PFSK-1 (cell line): ENCODE results near the gene FGD6.

Experiments
- FOXP2 ChIP-seq: optimal IDR thresholded peaks from 2 replicates; pipeline ENCODE3; 2011; ENCODE audit warnings: borderline replicate concordance, control low read depth, inconsistent platforms; ENCODE audit not compliant: insufficient read depth; ENCODE audit errors: extremely low read length, extremely low read depth
- POLR2AphosphoS5 ChIP-seq: IDR thresholded peaks from 2 replicates; pipeline ENCODE4 v1.6.1; 2012; ENCODE audit warnings: low read depth, mild to moderate bottlenecking, control low read depth, low read length, moderate library complexity
- SIN3A ChIP-seq: IDR thresholded peaks from 2 replicates; pipeline ENCODE4 v1.6.1; 2012; ENCODE audit warnings: mild to moderate bottlenecking, low read length, moderate library complexity, borderline replicate concordance; ENCODE audit not compliant: insufficient read depth
- TAF1 ChIP-seq: IDR thresholded peaks from 2 replicates; pipeline ENCODE4 v1.6.1; 2012; ENCODE audit warnings: low read length, control low read depth, borderline replicate concordance; ENCODE audit not compliant: insufficient read depth
- TF ChIP-seq, protein P1 (sequence below), 2 experiments: IDR thresholded peaks; 2 replicates each; pipeline versions ENCODE4 v1.6.1 to v1.8.0; 2011 to 2012; ENCODE audit warnings: low read depth in 2 of 2, low read length in 2 of 2, control low read depth in 1 of 2, inconsistent platforms in 1 of 2, mild to moderate bottlenecking in 1 of 2, moderate library complexity in 1 of 2; ENCODE audit not compliant: insufficient read depth in 1 of 2

Gene FGD6

DNA sequence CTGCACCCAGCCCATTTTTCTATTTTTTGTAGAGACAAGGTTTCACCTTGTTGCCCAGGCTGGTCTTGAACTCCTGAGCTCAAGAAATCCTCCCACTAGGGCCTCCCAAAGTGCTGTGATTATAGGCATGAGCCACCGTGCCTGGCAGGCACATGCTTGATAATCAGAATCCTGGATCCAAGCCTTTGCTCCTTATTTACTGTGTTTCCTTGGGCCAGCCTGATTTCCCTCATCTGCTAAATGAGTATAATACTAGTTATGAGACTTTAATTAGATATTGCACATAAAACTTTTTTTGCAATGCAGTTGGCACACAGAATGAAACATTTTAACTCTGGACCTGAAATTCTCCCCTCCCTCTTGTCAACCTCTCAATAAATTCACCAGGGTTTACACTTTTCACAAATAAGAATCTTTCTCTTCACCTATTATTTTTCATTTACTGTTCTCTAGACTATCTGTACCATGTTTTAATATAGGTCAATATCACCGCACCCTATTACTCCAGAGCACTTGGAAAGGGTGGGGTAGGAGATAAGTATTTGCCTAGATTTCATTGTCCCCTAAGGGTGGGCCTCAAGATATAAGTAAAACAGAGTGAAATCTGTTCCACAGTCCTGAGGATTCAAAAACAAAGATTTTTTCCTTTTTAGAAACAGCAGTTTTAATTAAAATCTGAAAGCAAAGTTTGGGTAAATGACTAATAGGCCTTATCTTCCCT lies 74.7 kb downstream of the FGD6 start:
- TF ChIP-seq SIN3A (no peak), FOXP2 (no peak), TAF1 (no peak), POLR2AphosphoS5 (no peak)
- TF ChIP-seq, protein P1, sequence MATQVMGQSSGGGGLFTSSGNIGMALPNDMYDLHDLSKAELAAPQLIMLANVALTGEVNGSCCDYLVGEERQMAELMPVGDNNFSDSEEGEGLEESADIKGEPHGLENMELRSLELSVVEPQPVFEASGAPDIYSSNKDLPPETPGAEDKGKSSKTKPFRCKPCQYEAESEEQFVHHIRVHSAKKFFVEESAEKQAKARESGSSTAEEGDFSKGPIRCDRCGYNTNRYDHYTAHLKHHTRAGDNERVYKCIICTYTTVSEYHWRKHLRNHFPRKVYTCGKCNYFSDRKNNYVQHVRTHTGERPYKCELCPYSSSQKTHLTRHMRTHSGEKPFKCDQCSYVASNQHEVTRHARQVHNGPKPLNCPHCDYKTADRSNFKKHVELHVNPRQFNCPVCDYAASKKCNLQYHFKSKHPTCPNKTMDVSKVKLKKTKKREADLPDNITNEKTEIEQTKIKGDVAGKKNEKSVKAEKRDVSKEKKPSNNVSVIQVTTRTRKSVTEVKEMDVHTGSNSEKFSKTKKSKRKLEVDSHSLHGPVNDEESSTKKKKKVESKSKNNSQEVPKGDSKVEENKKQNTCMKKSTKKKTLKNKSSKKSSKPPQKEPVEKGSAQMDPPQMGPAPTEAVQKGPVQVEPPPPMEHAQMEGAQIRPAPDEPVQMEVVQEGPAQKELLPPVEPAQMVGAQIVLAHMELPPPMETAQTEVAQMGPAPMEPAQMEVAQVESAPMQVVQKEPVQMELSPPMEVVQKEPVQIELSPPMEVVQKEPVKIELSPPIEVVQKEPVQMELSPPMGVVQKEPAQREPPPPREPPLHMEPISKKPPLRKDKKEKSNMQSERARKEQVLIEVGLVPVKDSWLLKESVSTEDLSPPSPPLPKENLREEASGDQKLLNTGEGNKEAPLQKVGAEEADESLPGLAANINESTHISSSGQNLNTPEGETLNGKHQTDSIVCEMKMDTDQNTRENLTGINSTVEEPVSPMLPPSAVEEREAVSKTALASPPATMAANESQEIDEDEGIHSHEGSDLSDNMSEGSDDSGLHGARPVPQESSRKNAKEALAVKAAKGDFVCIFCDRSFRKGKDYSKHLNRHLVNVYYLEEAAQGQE (IDR thresholded peaks at IDR 0.05; ENCODE audit: insufficient read depth in 1 of 2, low read depth in 2 of 2, low read length in 2 of 2) = no peak

GRCh38 chr12:95141310-95141709 lies 76.0 kb downstream of the FGD6 start:
- TF ChIP-seq TAF1 (no peak), FOXP2 (no peak), POLR2AphosphoS5 (no peak), SIN3A (no peak)
- TF ChIP-seq, protein P1 (IDR thresholded peaks at IDR 0.05; ENCODE audit: insufficient read depth in 1 of 2, low read depth in 2 of 2, low read length in 2 of 2) = no peak

GRCh38 chr12:95136598-95136997 lies 80.7 kb downstream of the FGD6 start:
- TF ChIP-seq SIN3A (no peak), TAF1 (no peak), POLR2AphosphoS5 (no peak), FOXP2 (no peak)
- TF ChIP-seq, protein P1 (IDR thresholded peaks at IDR 0.05; ENCODE audit: insufficient read depth in 1 of 2, low read depth in 2 of 2, low read length in 2 of 2) = no peak

DNA sequence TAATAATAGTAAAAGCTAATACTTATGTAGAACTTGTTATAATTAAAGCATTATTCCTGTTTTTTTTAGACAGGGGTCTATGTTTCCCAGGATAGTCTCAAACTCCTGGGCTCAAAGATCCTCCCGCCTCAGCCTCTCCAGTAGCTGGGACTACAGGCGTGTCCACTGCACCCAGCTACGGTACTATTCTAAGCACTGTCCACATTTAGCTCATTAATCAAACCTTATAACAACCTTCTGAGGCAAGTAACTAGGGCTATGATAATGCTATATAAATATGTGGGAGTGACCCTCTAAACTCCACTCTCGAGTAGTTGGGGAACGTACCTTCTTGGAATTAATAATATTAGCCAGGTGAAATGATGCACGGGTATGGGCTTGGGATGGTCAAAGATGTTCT lies 83.2 kb downstream of the FGD6 start:
- TF ChIP-seq POLR2AphosphoS5 (no peak), FOXP2 (no peak), TAF1 (no peak), SIN3A (no peak)
- TF ChIP-seq, protein P1 (IDR thresholded peaks at IDR 0.05; ENCODE audit: insufficient read depth in 1 of 2, low read depth in 2 of 2, low read length in 2 of 2) = no peak
